ENCODE results near the gene SLC2A9.

The SLC2A9 gene

DNA sequence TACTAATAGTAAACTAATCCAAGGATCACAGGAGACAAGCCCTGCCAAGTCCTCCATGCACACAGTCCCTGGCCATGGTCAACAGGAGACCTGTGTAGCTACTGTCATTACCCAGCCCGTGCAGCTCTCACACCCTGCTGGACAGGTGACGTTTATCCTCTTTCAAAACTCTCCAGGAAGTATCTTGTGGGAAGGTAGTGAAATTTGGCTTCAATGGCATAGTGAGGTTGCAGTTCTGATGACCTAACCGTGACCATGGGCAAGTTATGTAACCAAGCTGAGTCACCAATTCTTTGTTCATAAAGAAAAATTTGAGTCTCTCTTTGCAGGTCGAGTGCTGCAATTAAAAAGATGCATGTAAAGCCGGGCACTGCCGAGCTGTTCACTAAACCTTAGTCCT lies 11.3 kb upstream of the SLC2A9 start:
- TF ChIP-seq, protein P1, sequence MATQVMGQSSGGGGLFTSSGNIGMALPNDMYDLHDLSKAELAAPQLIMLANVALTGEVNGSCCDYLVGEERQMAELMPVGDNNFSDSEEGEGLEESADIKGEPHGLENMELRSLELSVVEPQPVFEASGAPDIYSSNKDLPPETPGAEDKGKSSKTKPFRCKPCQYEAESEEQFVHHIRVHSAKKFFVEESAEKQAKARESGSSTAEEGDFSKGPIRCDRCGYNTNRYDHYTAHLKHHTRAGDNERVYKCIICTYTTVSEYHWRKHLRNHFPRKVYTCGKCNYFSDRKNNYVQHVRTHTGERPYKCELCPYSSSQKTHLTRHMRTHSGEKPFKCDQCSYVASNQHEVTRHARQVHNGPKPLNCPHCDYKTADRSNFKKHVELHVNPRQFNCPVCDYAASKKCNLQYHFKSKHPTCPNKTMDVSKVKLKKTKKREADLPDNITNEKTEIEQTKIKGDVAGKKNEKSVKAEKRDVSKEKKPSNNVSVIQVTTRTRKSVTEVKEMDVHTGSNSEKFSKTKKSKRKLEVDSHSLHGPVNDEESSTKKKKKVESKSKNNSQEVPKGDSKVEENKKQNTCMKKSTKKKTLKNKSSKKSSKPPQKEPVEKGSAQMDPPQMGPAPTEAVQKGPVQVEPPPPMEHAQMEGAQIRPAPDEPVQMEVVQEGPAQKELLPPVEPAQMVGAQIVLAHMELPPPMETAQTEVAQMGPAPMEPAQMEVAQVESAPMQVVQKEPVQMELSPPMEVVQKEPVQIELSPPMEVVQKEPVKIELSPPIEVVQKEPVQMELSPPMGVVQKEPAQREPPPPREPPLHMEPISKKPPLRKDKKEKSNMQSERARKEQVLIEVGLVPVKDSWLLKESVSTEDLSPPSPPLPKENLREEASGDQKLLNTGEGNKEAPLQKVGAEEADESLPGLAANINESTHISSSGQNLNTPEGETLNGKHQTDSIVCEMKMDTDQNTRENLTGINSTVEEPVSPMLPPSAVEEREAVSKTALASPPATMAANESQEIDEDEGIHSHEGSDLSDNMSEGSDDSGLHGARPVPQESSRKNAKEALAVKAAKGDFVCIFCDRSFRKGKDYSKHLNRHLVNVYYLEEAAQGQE (IDR thresholded peaks at IDR 0.05; ENCODE audit: insufficient read depth in 1 of 2, low read depth in 2 of 2, low read length in 2 of 2) = no peak
- 0 out of 2 replicates have a peak, but pooled peaks have one; percentile 24 for TF ChIP-seq TAF1 (IDR thresholded peaks at IDR 0.05; ENCODE audit: borderline replicate concordance, insufficient read depth, low read length)

DNA sequence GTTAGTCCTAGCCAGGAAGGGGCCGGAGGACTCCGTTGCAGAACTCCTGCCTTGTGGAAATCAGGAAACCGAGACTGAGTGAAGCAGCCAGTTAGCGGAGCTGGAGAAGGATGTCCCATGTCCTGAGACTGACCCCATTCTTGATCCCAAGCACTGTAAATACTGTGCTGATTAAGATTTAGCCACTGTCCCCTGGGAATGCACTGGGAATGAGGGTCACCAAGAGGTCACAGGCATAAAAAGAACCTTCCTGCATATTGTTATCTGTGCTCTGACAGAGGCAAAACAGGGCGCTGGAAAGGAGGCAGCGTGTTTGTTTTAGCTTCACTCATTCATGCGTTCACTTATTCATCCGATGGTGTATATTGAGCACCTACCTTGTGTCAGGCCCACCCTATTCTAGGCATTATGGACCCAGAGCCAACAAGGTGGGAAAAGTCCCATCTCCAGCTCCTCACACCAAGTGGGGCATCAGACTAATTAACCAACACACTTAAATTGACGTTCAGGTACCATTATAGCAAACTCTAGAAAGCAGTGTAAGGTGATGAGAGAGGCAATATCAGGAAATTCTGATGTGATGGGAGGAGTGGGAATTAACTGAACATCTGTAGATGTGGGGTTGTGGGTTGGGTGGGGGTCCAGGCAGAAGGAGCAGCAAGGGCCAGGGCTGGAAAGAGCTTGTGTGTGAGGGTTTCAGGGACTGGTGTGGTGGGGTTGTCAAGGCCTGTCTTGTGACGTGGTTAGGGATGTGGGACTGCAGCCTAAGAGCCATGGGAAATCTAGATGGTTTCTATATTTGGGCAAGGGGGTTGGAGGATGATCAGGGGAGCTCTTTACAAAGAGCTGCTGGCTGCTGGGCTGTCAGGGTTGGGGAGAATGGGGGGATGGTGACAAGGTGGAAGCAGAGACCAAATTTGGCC lies 10.6 kb upstream of the SLC2A9 start:
- TF ChIP-seq, protein P1 (IDR thresholded peaks at IDR 0.05; ENCODE audit: insufficient read depth in 1 of 2, low read depth in 2 of 2, low read length in 2 of 2) = no peak; a peak in 1 of 4 replicates
- TF ChIP-seq TAF1 (IDR thresholded peaks at IDR 0.05; ENCODE audit: borderline replicate concordance, insufficient read depth, low read length) = no peak

DNA sequence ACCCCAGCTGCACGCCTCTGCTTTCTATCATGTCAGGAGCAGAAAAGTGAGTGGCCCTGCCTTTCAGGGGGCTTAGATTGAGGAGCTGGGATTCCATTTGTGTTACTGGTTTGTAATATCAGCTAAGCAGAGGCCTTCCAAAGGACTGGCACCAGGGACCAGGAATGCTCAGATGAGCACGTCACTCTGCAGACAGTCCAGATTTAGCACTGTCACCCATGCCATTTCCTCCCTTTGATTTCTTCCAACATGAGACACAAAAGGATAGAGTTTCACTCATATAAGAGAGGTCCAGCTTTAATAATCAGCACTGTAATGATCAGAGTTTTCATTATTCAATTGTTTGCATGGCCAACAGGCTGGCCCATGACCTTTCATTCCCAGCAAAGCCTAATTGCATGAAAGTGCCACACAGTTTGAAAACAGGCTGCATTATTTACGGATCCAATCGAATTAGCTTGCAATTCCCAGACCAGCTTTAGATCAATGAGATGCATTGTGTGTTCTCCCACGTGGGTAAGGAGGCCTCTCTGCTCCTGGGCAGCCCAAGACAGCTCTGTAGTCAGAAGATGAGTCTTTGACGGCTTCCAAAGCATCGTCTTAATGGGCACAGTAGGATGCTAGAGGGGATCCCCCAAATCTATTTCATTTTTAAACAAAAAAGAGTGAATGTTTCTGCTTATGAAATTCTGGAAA lies 9.8 kb upstream of the SLC2A9 start:
- TF ChIP-seq FOXP2 (optimal IDR thresholded peaks at IDR 0.05; ENCODE audit: borderline replicate concordance, extremely low read depth, extremely low read length, insufficient read depth) (no peak), SIN3A (IDR thresholded peaks at IDR 0.05; ENCODE audit: borderline replicate concordance, insufficient read depth, low read length) (no peak), TAF1 (IDR thresholded peaks at IDR 0.05; ENCODE audit: borderline replicate concordance, insufficient read depth, low read length) (no peak), POLR2AphosphoS5 (IDR thresholded peaks at IDR 0.05; ENCODE audit: low read depth, low read length) (no peak)
- TF ChIP-seq, protein P1 (IDR thresholded peaks at IDR 0.05; ENCODE audit: insufficient read depth in 1 of 2, low read depth in 2 of 2, low read length in 2 of 2) = no peak

DNA sequence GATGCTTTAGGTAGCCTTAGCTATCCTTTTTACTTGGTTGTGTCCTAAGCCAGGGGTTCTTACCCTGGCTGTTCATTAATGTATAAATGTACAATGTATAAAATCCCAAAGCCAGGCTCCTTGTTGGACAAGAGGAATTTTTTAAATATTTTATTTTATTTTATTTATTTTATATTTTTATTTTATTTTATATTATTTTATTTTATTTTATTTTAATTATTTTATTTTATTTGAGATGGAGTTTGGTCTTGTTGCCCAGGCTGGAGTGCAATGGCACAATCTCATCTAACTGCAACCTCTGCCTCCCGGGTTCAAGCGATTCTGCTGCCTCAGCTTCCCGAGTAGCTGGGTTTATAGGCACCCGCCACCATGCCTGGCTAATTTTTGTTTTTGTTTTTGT lies 8.1 kb upstream of the SLC2A9 start:
- no peak for TF ChIP-seq POLR2AphosphoS5 (IDR thresholded peaks at IDR 0.05; ENCODE audit: low read depth, low read length)
- TF ChIP-seq FOXP2 (optimal IDR thresholded peaks at IDR 0.05; ENCODE audit: borderline replicate concordance, extremely low read depth, extremely low read length, insufficient read depth) = no peak
- TF ChIP-seq SIN3A (IDR thresholded peaks at IDR 0.05; ENCODE audit: borderline replicate concordance, insufficient read depth, low read length) = no peak
- TF ChIP-seq, protein P1 (IDR thresholded peaks at IDR 0.05; ENCODE audit: insufficient read depth in 1 of 2, low read depth in 2 of 2, low read length in 2 of 2) = no peak
- TF ChIP-seq TAF1 (IDR thresholded peaks at IDR 0.05; ENCODE audit: borderline replicate concordance, insufficient read depth, low read length) = no peak
